Chondrocyte (in vitro differentiated cells): ENCODE measurements around the gene PSMD2. TPM values are rescaled to one million over a fixed set of nuclear protein-coding genes. Genes with fewer than 3 reads are reported as not detected.

ENCODE experiments used
- DNase-seq: peaks from one replicate; pipeline ENCODE4 v3.0.0; 2021; ENCODE audit warnings: mixed read lengths, low spot score
- H3K27ac Mint-ChIP-seq: one replicate; pipeline ENCODE4 v1.8.0; 2021; ENCODE audit warnings: mild to moderate bottlenecking, moderate library complexity, mixed read lengths; ENCODE audit not compliant: unreplicated experiment
- H3K27me3 Mint-ChIP-seq: 2 replicates; pipeline ENCODE4 v1.8.0; 2021; ENCODE audit warnings: low read depth, mixed read lengths
- H3K36me3 Mint-ChIP-seq: 2 replicates; pipeline ENCODE4 v1.8.0; 2021; ENCODE audit warnings: low read depth, mixed read lengths
- H3K4me1 Mint-ChIP-seq: 2 replicates; pipeline ENCODE4 v1.8.0; 2021; ENCODE audit warnings: low read depth, mild to moderate bottlenecking, mixed read lengths
- H3K4me3 Mint-ChIP-seq: one replicate; pipeline ENCODE4 v1.8.0; 2021; ENCODE audit warnings: mild to moderate bottlenecking, moderate library complexity, mixed read lengths; ENCODE audit not compliant: unreplicated experiment
- H3K9me3 Mint-ChIP-seq: 2 replicates; pipeline ENCODE4 v1.8.0; 2021; ENCODE audit warnings: low read depth, mixed read lengths
- CTCF ChIP-seq: fragments of 200-600 bp; sonication (generic); IDR thresholded peaks from 2 replicates; pipeline ENCODE4 v1.5.0; 2021; ENCODE audit warnings: antibody characterized with exemption, mild to moderate bottlenecking, moderate library complexity
- total RNA-seq: library from RNA; stranded (reverse); gene quantifications from 3 replicates; pipeline ENCODE4 v1.2.1, GENCODE V29; 2021

PSMD2 gene
- total RNA-seq, 1 donor from 2014 or later, result 237 TPM

DNA sequence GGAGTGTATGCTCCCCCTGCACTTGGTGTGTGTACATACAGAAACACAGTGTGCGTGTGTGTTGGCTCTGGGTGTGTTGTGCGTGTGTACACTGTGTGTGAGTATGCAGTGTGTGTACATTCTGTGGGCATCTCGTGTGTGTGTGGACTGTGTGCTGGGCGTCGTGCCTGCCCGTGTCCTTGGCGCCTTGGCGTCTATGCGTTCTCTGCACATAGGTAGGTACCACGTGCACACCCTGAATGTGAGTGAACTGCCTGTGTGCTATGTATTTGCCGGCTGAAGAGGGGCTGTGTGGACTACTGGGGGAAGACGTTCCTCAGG is 23.7 kb upstream of the PSMD2 start:
- no peak for DNase-seq
- TF ChIP-seq CTCF, result no peak
- Mint-ChIP-seq H3K4me1 (no peaks in the 10 kb centered on the region), H3K27ac (no peak overlapping the region), H3K27me3 (peaks cover 43% of the 10 kb centered on the region), H3K9me3 (no peaks in the 10 kb centered on the region), H3K4me3 (no peak overlapping the region), H3K36me3 (no peaks in the 10 kb centered on the region)

DNA sequence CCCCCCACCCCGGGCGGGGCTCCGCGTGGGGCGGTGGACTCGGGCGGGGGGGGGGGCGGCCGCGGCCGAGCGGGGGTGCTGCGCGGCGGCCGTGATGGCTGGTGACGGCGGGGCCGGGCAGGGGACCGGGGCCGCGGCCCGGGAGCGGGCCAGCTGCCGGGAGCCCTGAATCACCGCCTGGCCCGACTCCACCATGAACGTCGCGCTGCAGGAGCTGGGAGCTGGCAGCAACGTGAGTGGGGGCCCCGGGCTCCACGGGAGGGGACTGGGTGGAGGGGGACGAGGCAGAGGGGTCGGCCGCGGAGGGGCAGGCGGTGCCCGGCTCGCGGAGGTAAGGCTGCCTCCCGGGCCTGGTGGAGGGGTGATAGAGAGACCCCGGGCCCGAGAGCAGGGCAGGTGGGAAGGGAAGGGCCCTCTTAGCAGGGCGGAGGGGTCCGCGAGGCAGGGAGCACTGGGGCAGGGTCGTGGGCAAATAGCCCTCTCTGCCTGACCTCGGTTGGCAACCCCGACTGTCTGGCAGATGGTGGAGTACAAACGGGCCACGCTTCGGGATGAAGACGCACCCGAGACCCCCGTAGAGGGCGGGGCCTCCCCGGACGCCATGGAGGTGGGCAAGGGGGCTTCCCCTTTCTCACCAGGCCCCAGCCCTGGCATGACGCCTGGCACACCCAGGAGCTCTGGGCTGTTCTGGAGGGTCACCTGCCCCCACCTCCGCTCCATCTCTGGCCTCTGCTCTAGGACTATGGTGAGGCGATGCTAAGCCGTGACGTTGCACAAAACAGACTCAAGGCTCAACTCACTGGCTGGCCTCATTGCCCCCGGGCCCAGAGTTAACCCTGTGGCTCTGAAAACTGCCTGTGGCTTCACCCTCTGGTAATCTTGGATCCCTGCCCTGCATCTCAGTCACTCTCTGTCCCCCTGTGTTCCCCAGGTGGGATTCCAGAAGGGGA is 22.8 kb upstream of the PSMD2 start, which contains the start of gene ECE2:
Gene ECE2, plus strand, starts transcription at position 62 of the 950 bp plus-strand sequence. Its CDS starts 132 bp downstream, at position 194.
- no peak within 1 kb of the TSS for H3K4me3 Mint-ChIP-seq
- peak; percentile 89 for DNase-seq
- H3K27me3 Mint-ChIP-seq, result peaks cover 40% of the 10 kb centered on the region
- H3K36me3 Mint-ChIP-seq, result no peaks in the 10 kb centered on the region
- no peak within 1 kb of the TSS for H3K27ac Mint-ChIP-seq
- no peaks in the 10 kb centered on the region for H3K4me1 Mint-ChIP-seq
- no peaks in the 10 kb centered on the region for H3K9me3 Mint-ChIP-seq
- no peak for TF ChIP-seq CTCF

GRCh38 chr3:184277366-184277765 is 21.7 kb upstream of the PSMD2 start:
- peaks cover 40% of the 10 kb centered on the region for H3K27me3 Mint-ChIP-seq
- TF ChIP-seq CTCF, result no peak
- H3K4me3 Mint-ChIP-seq, result no peak overlapping the region
- no peaks in the 10 kb centered on the region for H3K36me3 Mint-ChIP-seq
- DNase-seq, result no peak
- no peaks in the 10 kb centered on the region for H3K4me1 Mint-ChIP-seq
- H3K27ac Mint-ChIP-seq, result no peak overlapping the region
- H3K9me3 Mint-ChIP-seq, result no peaks in the 10 kb centered on the region

- H3K4me1 Mint-ChIP-seq, result peaks cover 5% of the 10 kb centered on the region
- H3K27me3 Mint-ChIP-seq, result peaks cover 19% of the 10 kb centered on the region
- no peak overlapping the region for H3K4me3 Mint-ChIP-seq
- no peaks in the 10 kb centered on the region for H3K9me3 Mint-ChIP-seq
- DNase-seq, result peak; percentile 15
- H3K36me3 Mint-ChIP-seq, result no peaks in the 10 kb centered on the region
- no peak overlapping the region for H3K27ac Mint-ChIP-seq
- TF ChIP-seq CTCF, result no peak
Measured at GRCh38 chr3:184282941-184283340, 16.1 kb upstream of the PSMD2 start.

DNA sequence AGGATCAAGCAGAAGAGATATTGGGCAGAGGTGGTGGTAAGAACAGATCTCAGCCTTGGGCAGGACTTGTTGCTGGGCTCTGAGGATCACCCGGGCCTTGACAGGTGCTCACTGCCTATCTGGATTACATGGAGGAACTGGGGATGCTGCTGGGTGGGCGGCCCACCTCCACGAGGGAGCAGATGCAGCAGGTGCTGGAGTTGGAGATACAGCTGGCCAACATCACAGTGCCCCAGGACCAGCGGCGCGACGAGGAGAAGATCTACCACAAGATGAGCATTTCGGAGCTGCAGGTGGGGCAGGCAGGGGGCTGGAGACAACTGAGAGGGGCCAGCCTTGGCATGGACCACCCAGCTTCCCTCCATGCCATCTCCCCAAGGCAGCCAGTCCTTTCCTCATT is 15.4 kb upstream of the PSMD2 start:
- Mint-ChIP-seq H3K4me1 (peaks cover 5% of the 10 kb centered on the region), H3K27me3 (peaks cover 14% of the 10 kb centered on the region), H3K9me3 (no peaks in the 10 kb centered on the region), H3K27ac (no peak overlapping the region), H3K36me3 (no peaks in the 10 kb centered on the region), H3K4me3 (no peak overlapping the region)
- no peak for TF ChIP-seq CTCF
- DNase-seq, result peak; percentile 81
